GM19193 (cell line): ENCODE data around the gene VAV1.

ENCODE experiments used
- POLR2A ChIP-seq: IDR thresholded peaks from 4 replicates; pipeline ENCODE4 v1.6.1; 2011; ENCODE audit not compliant: insufficient read depth, insufficient read length; ENCODE audit errors: extremely low read depth

The VAV1 gene

GRCh38 chr19:6875218-6875617, 102.7 kb downstream of the VAV1 start:
- no peak for TF ChIP-seq POLR2A

DNA sequence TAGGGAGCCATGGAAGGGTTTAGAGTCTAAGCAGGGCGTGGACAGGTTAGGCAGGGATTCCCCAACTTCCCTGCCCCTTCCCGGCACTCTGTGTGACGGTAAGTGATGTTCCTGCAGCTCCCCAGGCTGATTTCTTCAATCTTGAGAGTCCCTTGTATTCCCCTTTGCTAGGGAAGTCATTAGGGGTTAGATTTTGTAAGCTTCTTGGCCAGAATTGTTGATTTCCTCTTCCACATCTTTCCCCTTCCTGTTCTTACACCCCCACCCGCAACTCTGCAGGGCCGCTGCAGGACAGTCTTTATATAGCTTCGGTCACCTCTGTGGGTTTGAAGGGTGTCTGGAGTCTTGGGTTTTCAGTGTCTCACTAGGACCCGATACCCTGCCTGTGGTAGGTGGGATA, 104.2 kb downstream of the VAV1 start:
- no peak for TF ChIP-seq POLR2A

DNA sequence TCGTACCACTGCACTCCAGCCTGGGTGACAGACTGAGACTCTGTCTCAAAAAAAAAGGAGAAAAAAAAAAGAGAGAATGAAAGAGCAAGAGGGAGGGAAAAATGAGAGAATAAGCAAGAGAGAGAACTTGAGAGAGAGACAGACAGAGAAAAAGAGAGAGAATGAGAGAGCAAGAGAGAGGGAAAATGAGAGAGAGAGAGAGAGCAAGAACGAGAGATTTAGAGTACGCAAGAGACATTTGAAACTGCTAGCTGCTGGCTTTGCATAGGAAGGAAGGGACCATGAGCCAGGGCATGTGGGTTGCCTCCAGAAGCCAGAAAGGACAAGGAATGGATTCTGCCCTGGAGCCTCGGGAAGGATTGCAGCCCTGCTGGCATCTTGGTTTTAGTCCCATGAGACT, 105.3 kb downstream of the VAV1 start:
- TF ChIP-seq POLR2A = no peak

- no peak for TF ChIP-seq POLR2A
These were observed 113.9 kb downstream of the VAV1 start for GRCh38 chr19:6886277-6886897.

DNA sequence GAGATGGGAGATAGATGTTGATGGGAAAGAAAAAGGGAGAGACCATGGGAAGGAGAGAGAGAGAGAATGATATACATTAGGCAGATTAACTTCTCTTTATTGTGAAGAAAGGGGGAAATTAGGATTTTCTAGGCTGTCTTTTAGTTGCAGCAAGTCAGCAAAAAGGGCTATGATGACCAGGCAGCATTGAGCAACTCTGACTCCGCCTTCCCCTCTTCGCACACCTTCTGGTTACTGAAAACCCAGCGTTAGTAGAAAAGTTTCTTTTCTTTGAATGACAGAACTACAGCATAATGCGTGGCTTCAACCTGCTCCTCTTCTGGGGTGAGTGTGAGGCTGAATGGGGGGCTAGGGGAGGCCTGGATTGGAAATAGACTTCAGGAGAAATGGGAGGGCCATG, 114.8 kb downstream of the VAV1 start, which contains the start of gene ADGRE1:
Gene ADGRE1 (plus strand): TSS at position 264 of the 400 bp plus-strand sequence. CDS start 30 bp downstream, at position 294.
- TF ChIP-seq POLR2A = no peak

DNA sequence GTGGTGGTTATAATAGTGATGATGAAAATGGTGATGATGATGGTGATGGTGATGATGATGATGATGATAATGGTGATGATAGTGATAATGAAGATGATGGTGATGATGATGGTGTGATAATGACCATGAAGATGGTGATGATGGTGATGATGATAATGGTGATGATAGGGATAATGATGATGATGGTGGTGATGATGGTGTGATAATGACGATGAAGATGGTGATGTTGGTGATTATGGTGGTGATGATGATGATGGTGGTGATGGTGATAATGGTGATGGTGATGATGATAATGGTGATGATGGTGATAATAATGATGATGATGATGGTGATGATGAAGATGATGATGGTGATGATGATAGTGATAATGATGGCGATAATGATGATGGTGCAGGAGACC, 116.5 kb downstream of the VAV1 start:
- TF ChIP-seq POLR2A = no peak

GRCh38 chr19:6890401-6890913, 117.9 kb downstream of the VAV1 start:
- TF ChIP-seq POLR2A = no peak

DNA sequence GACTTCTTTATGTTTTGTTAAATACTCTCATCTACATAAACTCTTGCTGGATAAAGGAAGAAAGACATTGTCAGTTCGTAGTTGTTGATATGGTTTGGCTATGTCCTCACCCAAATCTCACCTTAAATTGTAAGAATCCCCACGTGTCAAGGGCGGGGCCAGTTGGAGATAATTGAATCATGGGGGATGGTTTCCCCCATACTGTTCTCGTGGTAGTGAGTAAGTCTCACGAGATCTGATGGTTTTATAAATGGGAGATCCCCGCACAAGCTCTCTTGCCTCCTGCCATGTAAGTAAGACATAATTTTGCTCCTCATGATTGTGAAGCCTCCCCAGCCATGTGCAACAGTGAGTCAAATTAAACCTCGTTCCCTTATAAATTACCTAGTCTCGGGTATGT, 118.4 kb downstream of the VAV1 start:
- TF ChIP-seq POLR2A = no peak

DNA sequence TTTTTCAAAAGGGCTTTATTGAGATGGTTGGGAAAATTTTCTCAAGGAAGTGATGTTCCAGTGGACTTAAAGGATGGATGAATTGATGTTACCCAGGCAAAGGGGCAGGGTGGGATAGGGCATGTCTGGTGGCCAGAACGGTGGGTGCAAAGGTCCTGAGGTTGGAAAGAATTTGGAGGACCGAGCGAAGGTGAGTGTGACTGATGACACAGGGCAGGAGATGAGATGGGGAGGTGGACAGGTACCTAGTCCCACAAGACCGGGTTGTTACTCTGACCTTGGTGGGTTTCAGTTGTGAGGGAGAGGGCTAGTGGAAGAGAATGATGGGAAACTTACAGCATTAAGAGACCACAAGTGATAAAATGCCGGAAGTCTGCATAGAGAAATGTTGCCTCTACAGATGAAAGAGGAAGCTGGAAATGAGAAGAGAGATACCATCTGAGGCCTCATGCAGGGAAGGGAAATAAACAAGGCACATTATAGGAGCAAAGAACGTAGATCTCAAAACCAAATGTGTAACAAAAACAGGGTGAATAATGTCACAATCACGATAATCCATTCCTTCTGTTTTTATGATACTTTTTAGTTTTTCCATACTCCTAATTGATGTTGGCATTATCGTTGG, 119.4 kb downstream of the VAV1 start:
- TF ChIP-seq POLR2A = no peak

DNA sequence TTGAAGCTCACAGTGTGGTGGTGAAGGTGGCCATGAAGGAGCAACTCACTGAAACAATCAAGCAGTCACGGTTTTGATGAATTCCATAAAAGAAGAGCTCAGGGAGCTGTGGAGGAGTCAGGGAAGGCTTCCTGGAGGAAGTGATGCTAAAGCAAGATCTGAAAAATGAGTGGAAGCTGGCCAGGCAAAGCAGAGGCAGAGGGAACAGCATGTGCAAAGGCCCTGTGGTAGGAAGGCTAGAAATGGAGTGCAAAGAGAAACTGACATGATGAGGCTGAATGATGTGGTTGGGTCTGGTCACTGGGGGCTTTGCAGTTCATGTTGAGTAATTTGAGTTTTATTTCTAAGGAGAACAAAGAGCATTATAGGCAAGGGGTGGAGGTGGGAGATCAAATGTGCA, 121.8 kb downstream of the VAV1 start:
- no peak for TF ChIP-seq POLR2A

DNA sequence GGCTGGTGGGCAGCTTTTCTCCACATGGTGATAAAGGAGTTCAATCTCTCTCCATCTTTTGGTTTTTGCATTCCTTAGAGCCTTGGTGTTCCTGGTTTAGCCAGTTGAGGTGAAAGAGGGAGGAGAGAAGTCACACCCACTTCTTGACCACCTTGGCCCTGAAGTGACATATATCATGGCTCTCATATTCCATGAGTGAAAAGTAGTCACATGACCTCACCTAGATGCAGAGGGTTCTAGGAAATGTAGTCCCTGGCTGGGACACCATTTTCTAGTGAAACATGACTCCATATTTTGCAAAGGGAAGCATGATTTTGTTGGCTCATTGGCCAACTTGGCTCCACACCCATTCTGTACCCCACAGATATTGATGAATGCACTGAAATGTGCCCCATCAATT, 130.9 kb downstream of the VAV1 start:
- TF ChIP-seq POLR2A = no peak

- TF ChIP-seq POLR2A = no peak
These were observed 134.1 kb downstream of the VAV1 start for GRCh38 chr19:6906559-6907060.
